IMR-90 (cell line): ENCODE measurements around the gene UTP14C. TPM values are rescaled to one million over a fixed set of nuclear protein-coding genes. Genes with fewer than 3 reads are reported as not detected.

Experiments used
- ATAC-seq: fragments of 200-7000 bp; cut with Tn5 transposase; 2 replicates; pipeline ENCODE4 v1.9.1; 2020; ENCODE audit warnings: low read depth, mild to moderate bottlenecking, moderate library complexity
- BruUV-seq: library from RNA; stranded (reverse); fragments of 400-500 nt; replicated peaks from 2 replicates; lab custom pipeline; 2021; lab: Mats Ljungman, UMichigan
- CTCF ChIA-PET: fragments of 300-600 bp; formaldehyde crosslinking; extraction: SDS; loops from one replicate; lab custom pipeline; 2021; ENCODE audit warnings: antibody characterized with exemption; lab: Yijun Ruan, JAX
- POLR2A ChIA-PET: fragments of 300-600 bp; sonication (Branson Sonifier 250); formaldehyde crosslinking; loops from one replicate; lab custom pipeline; 2022; ENCODE audit warnings: antibody characterized with exemption; ENCODE audit not compliant: unreplicated experiment; lab: Charles Lee
- DNase-seq: peaks from one replicate; pipeline ENCODE4 v3.0.0; 2013
- H2AFZ ChIP-seq: replicated peaks from 2 replicates; pipeline ENCODE3; 2013; ENCODE audit warnings: low read length, mild to moderate bottlenecking; ENCODE audit not compliant: poor library complexity
- H2AK5ac ChIP-seq: 2 replicates; pipeline ENCODE4 v1.6.1; 2013; ENCODE audit warnings: low read depth, low read length, inconsistent platforms
- H2AK9ac ChIP-seq: replicated peaks from 2 replicates; pipeline ENCODE3; 2013; ENCODE audit warnings: mild to moderate bottlenecking, low read depth, low read length, moderate library complexity; ENCODE audit not compliant: poor library complexity
- H2BK120ac ChIP-seq: 2 replicates; pipeline ENCODE4 v1.6.1; 2013; ENCODE audit warnings: low read depth, low read length, inconsistent platforms
- H2BK15ac ChIP-seq: 3 replicates; pipeline ENCODE4 v1.6.1; 2013; ENCODE audit warnings: low read depth, low read length, inconsistent platforms
- H2BK20ac ChIP-seq: 2 replicates; pipeline ENCODE4 v1.6.1; 2013; ENCODE audit warnings: low read depth, mild to moderate bottlenecking, inconsistent platforms, low read length, moderate library complexity
- H2BK5ac ChIP-seq: 2 replicates; pipeline ENCODE4 v1.6.1; 2013; ENCODE audit warnings: mild to moderate bottlenecking, low read depth, low read length, inconsistent platforms; ENCODE audit not compliant: poor library complexity, severe bottlenecking
- H3K14ac ChIP-seq: replicated peaks from 2 replicates; pipeline ENCODE4 v1.6.1; 2013; ENCODE audit warnings: low read depth, low read length, inconsistent platforms
- H3K18ac ChIP-seq: 2 replicates; pipeline ENCODE4 v1.6.1; 2013; ENCODE audit warnings: low read depth, low read length, control low read depth
- H3K23ac ChIP-seq: 2 replicates; pipeline ENCODE4 v1.6.1; 2013; ENCODE audit warnings: low read depth, low read length, inconsistent platforms
- H3K27ac ChIP-seq: 2 replicates; pipeline ENCODE4 v1.5.1; 2013; ENCODE audit warnings: mild to moderate bottlenecking, control low read depth, low read length; ENCODE audit not compliant: insufficient read depth
- H3K27me3 ChIP-seq: 2 replicates; pipeline ENCODE4 v1.6.1; 2013; ENCODE audit warnings: low read length; ENCODE audit not compliant: control insufficient read depth, insufficient read depth
- H3K36me3 ChIP-seq: 2 replicates; pipeline ENCODE4 v1.6.1; 2013; ENCODE audit warnings: low read length, mixed read lengths; ENCODE audit not compliant: control insufficient read depth, insufficient read depth
- H3K4ac ChIP-seq: 2 replicates; pipeline ENCODE4 v1.6.1; 2013; ENCODE audit warnings: low read depth, low read length, inconsistent platforms
- H3K4me1 ChIP-seq: 2 replicates; pipeline ENCODE4 v1.6.1; 2013; ENCODE audit warnings: low read length, mixed read lengths; ENCODE audit not compliant: control insufficient read depth, insufficient read depth
- H3K4me2 ChIP-seq: 2 replicates; pipeline ENCODE4 v1.6.1; 2013; ENCODE audit warnings: low read depth, mild to moderate bottlenecking, control low read depth, low read length, moderate library complexity
- H3K4me3 ChIP-seq: 2 replicates; pipeline ENCODE4 v1.5.1; 2013; ENCODE audit warnings: low read depth, mild to moderate bottlenecking, control low read depth, low read length, moderate library complexity; ENCODE audit not compliant: insufficient read depth
- H3K56ac ChIP-seq: 2 replicates; pipeline ENCODE4 v1.6.1; 2013; ENCODE audit warnings: low read length, inconsistent platforms; ENCODE audit not compliant: insufficient read depth; ENCODE audit errors: extremely low read depth
- H3K79me1 ChIP-seq, 2 experiments: 2 replicates each; pipeline ENCODE4 v1.6.1; 2013; ENCODE audit warnings: low read length in 2 of 2, inconsistent platforms in 1 of 2, low read depth in 1 of 2
- H3K9ac ChIP-seq: 2 replicates; pipeline ENCODE4 v1.6.1; 2013; ENCODE audit warnings: low read depth, low read length, control low read depth
- H3K9me1 ChIP-seq: 2 replicates; pipeline ENCODE4 v1.6.1; 2013; ENCODE audit warnings: low read length, inconsistent platforms; ENCODE audit not compliant: insufficient read depth
- H3K9me3 ChIP-seq: 2 replicates; pipeline ENCODE4 v1.6.1; 2013; ENCODE audit warnings: low read length; ENCODE audit not compliant: control insufficient read depth, insufficient read depth
- H4K20me1 ChIP-seq: 2 replicates; pipeline ENCODE4 v1.6.1; 2013; ENCODE audit warnings: low read length, inconsistent platforms; ENCODE audit not compliant: insufficient read depth
- H4K5ac ChIP-seq: 2 replicates; pipeline ENCODE4 v1.6.1; 2013; ENCODE audit warnings: mild to moderate bottlenecking, low read depth, low read length, control low read depth
- H4K8ac ChIP-seq, 2 experiments: 2 replicates each; pipeline ENCODE4 v1.6.1; 2013; ENCODE audit warnings: low read depth in 2 of 2, low read length in 2 of 2, control low read depth in 1 of 2, inconsistent platforms in 1 of 2
- H4K91ac ChIP-seq: 2 replicates; pipeline ENCODE4 v1.6.1; 2013; ENCODE audit warnings: low read depth, low read length, inconsistent platforms; ENCODE audit not compliant: insufficient read depth
- BHLHE40 ChIP-seq: fragments of 150-350 bp; IDR thresholded peaks from 2 replicates; pipeline ENCODE4 v1.6.1; 2016; ENCODE audit warnings: mild to moderate bottlenecking, low read depth, low read length
- CEBPB ChIP-seq: IDR thresholded peaks from 2 replicates; pipeline ENCODE4 v1.6.1; 2012; ENCODE audit warnings: low read depth, low read length, improper control_type of control experiment
- CHD1 ChIP-seq: IDR thresholded peaks from 2 replicates; pipeline ENCODE4 v1.6.1; 2012; ENCODE audit warnings: low read depth, low read length, improper control_type of control experiment
- CTCF ChIP-seq: conservative IDR thresholded peaks from 2 replicates; pipeline ENCODE4 v1.5.1; 2012; ENCODE audit warnings: mild to moderate bottlenecking, low read depth, low read length, improper control_type of control experiment
- MAZ ChIP-seq: IDR thresholded peaks from 2 replicates; pipeline ENCODE4 v1.6.1; 2012; ENCODE audit warnings: low read depth, mild to moderate bottlenecking, low read length, improper control_type of control experiment, moderate library complexity, borderline replicate concordance
- MXI1 ChIP-seq: IDR thresholded peaks from 2 replicates; pipeline ENCODE4 v1.6.1; 2012; ENCODE audit warnings: low read depth, mild to moderate bottlenecking, low read length, moderate library complexity, borderline replicate concordance
- NFE2L2 ChIP-seq: fragments of 150-350 bp; IDR thresholded peaks from 2 replicates; pipeline ENCODE4 v1.6.1; 2016; ENCODE audit warnings: low read depth, mild to moderate bottlenecking, low read length
- POLR2A ChIP-seq: IDR thresholded peaks from 2 replicates; pipeline ENCODE4 v1.6.1; 2012; ENCODE audit warnings: mild to moderate bottlenecking, low read depth, low read length
- RAD21 ChIP-seq: IDR thresholded peaks from 2 replicates; pipeline ENCODE4 v1.6.1; 2012; ENCODE audit warnings: low read length, improper control_type of control experiment
- RCOR1 ChIP-seq: IDR thresholded peaks from 2 replicates; pipeline ENCODE4 v1.6.1; 2012; ENCODE audit warnings: mild to moderate bottlenecking, low read length, improper control_type of control experiment; ENCODE audit not compliant: insufficient replicate concordance
- RFX5 ChIP-seq: IDR thresholded peaks from 2 replicates; pipeline ENCODE4 v1.8.0; 2012; ENCODE audit warnings: low read depth, mild to moderate bottlenecking, low read length, moderate library complexity
- SMC3 ChIP-seq: fragments of 150-350 bp; IDR thresholded peaks from 2 replicates; pipeline ENCODE4 v1.6.1; 2016; ENCODE audit warnings: low read depth, mild to moderate bottlenecking, antibody characterized with exemption, low read length, moderate library complexity
- USF2 ChIP-seq: fragments of 150-350 bp; IDR thresholded peaks from 2 replicates; pipeline ENCODE4 v1.6.1; 2017; ENCODE audit warnings: mild to moderate bottlenecking, antibody characterized with exemption, low read length, low read depth
- WGBS, 2 experiments: methylation state at CpG; one replicate each; pipeline versions ENCODE4 v1.1.5 to v1.1.7; 2013; ENCODE audit warnings: missing lambda C conversion rate in 2 of 2; ENCODE audit not compliant: insufficient read length in 1 of 2; ENCODE audit errors: extremely low coverage in 2 of 2; 5-methylcytosine and 5-hydroxymethylcytosine counted together
- dilution Hi-C: fragments of 300-500 bp; cut with HindIII; formaldehyde crosslinking; loops from one replicate; pipeline ENCODE4 v1.14.3; 2018; ENCODE audit warnings: low sequenced_read_pairs; ENCODE audit not compliant: unreplicated experiment
- in situ Hi-C: fragments of 300-500 bp; cut with MboI; formaldehyde crosslinking; loops from 3 replicates; pipeline ENCODE4 v1.14.3; 2019; ENCODE audit warnings: low sequenced_read_pairs, inconsistent platforms, mixed read lengths
- intact Hi-C: fragments of 100-400 bp; cut with micrococcal nuclease; formaldehyde crosslinking; loops from 2 replicates; pipeline ENCODE4 v1.10.0; 2022
- polyA plus RNA-seq, 3 experiments: library from polyadenylated mRNA; depleted of rRNA; stranded (reverse); fragments of >200 nt; gene quantifications; 2 replicates each; pipeline ENCODE4 v1.2.3, GENCODE V29; 2012; ENCODE audit warnings: low replicate concordance in 1 of 3
- total RNA-seq: library from RNA; depleted of rRNA; stranded (reverse); fragments of >200 nt; gene quantifications from 2 replicates; pipeline ENCODE4 v1.2.3, GENCODE V29; 2012

The UTP14C gene
- total and polyA plus RNA-seq, 2 of the 4 experiments (the other 2 are of a cell fraction): 8.2 to 12.5 TPM

GRCh38 chr13:52003541-52003940, 20.9 kb upstream of the UTP14C start (continued):
- no peak for TF ChIP-seq USF2
- no peak for TF ChIP-seq CEBPB
- no peak for TF ChIP-seq NFE2L2

GRCh38 chr13:52004511-52005170, 19.9 kb upstream of the UTP14C start:
- Histone ChIP-seq H4K5ac (no peak overlapping the region), H3K18ac (no peak overlapping the region), H2AFZ (no peak overlapping the region), H4K20me1 (peaks cover 5% of the 10 kb centered on the region; the same call in 1 of the 2 replicates), H3K79me1 (no peaks in the 10 kb centered on the region), H3K9me1 (no peaks in the 10 kb centered on the region), H3K27ac (no peak overlapping the region), H2AK5ac (no peak overlapping the region), H3K56ac (no peak overlapping the region), H3K4ac (no peak overlapping the region), H3K27me3 (peaks cover 17% of the 10 kb centered on the region), H3K14ac (no peak overlapping the region), H2BK15ac (no peak overlapping the region), H2AK9ac (no peak overlapping the region), H3K4me3 (no peak overlapping the region), H2BK120ac (no peak overlapping the region), H3K9ac (no peak overlapping the region), H3K36me3 (no peaks in the 10 kb centered on the region), H3K9me3 (no peaks in the 10 kb centered on the region), H3K4me2 (no peak overlapping the region), H4K91ac (no peak overlapping the region), H3K23ac (no peak overlapping the region), H2BK20ac (no peak overlapping the region), H4K8ac (no peak overlapping the region), H2BK5ac (no peak overlapping the region), H3K4me1 (peaks cover 3% of the 10 kb centered on the region; the same call in 1 of the 2 replicates)
- in situ Hi-C loops: loop anchor here (5.0 to 25.0 kb wide), 2 partner anchors 123 to 458 kb away; partner anchors contain the start of genes CKAP2, NEK5 and VPS36
- no TSS peak for BruUV-seq
- intact Hi-C loops: loop anchor here (5.0 kb wide), 1 partner anchor 198 kb away; no protein-coding TSS in a partner anchor
- ATAC-seq (no peak), DNase-seq (no peak)
- 71% methylated on average over 3 of the region's 7 CpGs; no CpG with 5 or more reads in 1 of the 2 experiments for WGBS, 2 experiments
- POLR2A ChIA-PET: no interaction called here
- CTCF ChIA-PET: no interaction called here
- dilution Hi-C loops: no loop called here
- no peak for TF ChIP-seq SMC3
- TF ChIP-seq CEBPB: no peak
- no peak for TF ChIP-seq MXI1
- TF ChIP-seq USF2: no peak
- TF ChIP-seq MAZ: no peak
- no peak for TF ChIP-seq BHLHE40
- no peak for TF ChIP-seq CTCF
- no peak for TF ChIP-seq RFX5
- no peak for TF ChIP-seq NFE2L2
- TF ChIP-seq RAD21: no peak
- TF ChIP-seq RCOR1: no peak
- TF ChIP-seq CHD1: no peak
- no peak for TF ChIP-seq POLR2A
